WI38 (cell line): ENCODE measurements around the gene DCXR.

Experiments used
- H3K4me3 ChIP-seq: 2 replicates; pipeline ENCODE4 v1.5.1; 2011; ENCODE audit warnings: low read depth, mild to moderate bottlenecking, control low read depth, low read length
- TF ChIP-seq, protein P1 (sequence below): IDR thresholded peaks from 2 replicates; pipeline ENCODE4 v1.5.1; 2012; ENCODE audit warnings: low read depth, mild to moderate bottlenecking, control low read depth, low read length

Gene DCXR

DNA sequence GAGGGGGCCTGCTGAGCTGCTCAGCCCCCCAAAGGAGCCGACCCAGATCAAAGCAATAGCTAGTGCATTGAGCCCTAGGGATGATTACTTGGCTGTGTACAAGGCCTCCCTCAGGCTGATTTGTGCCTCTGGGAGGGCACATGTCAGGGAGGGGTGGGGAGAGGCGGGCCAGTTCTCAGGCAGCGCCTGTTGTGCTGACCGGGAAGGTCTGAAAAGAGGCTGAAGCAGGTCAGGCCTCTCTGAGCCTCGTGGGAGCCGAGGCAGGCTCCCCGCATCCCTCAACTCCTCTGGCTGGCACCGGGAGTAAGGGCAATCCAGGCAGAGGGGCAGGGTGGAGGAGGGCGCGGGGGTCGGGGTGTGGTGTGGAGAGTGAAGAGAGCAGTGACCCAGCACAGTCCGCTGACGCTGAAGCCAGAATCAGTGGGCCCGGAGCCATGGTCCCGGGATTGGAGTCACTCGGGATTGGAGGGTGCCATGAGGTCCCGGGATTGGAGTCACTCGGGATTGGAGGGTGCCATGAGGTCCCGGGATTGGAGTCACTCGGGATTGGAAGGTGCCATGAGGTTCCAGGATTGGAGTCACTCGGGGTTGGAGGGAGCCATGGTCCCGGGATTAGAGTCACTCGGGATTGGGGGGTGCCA, 3.0 kb downstream of the DCXR start:
- TF ChIP-seq, protein P1, sequence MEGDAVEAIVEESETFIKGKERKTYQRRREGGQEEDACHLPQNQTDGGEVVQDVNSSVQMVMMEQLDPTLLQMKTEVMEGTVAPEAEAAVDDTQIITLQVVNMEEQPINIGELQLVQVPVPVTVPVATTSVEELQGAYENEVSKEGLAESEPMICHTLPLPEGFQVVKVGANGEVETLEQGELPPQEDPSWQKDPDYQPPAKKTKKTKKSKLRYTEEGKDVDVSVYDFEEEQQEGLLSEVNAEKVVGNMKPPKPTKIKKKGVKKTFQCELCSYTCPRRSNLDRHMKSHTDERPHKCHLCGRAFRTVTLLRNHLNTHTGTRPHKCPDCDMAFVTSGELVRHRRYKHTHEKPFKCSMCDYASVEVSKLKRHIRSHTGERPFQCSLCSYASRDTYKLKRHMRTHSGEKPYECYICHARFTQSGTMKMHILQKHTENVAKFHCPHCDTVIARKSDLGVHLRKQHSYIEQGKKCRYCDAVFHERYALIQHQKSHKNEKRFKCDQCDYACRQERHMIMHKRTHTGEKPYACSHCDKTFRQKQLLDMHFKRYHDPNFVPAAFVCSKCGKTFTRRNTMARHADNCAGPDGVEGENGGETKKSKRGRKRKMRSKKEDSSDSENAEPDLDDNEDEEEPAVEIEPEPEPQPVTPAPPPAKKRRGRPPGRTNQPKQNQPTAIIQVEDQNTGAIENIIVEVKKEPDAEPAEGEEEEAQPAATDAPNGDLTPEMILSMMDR: no peak

GRCh38 chr17:82033359-82034085, 4.0 kb downstream of the DCXR start:
- TF ChIP-seq, protein P1: no peak
- no peak overlapping the region for H3K4me3 ChIP-seq

More for the DNA sequence above, 3.0 kb downstream of the DCXR start:
- H3K4me3 ChIP-seq: no peak overlapping the region

DNA sequence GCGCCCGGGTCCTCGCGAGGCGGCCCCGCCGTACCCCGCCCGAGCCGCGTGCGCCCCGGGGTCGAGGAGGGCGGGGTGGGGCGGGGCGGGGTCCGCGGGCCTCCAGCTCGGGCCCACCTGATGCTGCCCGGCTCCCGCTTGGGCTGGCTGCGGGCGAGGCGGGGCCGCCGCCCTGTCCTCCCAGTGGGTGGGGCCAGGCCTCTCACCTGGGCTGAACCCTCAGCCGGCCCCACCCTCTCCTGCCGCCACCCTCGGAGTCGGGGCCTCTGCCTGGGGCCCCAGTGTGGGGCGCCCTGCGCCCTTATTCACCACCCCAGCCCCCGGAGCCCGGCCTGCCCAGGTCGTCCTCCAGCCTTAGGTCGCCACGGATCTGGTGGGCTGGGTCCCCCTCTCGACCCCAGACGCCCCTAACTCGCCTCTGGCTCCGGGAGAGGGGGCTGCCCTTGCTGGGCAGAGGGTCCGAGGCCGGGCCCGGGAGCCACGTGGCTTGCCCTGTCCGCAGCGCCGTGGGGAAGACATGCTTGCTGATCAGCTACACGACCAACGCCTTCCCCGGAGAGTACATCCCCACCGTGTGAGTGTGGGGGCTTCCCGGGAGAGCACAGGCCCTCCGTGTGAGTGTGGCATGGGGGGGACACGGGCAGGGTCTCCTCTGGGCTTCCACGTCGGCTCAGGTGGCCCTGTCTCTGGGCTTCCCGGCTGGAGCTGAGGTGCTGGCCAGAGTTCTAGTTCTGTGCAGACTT, 5.4 kb downstream of the DCXR start:
- H3K4me3 ChIP-seq: peak overlapping the region; percentile 50
- TF ChIP-seq, protein P1: no peak

DNA sequence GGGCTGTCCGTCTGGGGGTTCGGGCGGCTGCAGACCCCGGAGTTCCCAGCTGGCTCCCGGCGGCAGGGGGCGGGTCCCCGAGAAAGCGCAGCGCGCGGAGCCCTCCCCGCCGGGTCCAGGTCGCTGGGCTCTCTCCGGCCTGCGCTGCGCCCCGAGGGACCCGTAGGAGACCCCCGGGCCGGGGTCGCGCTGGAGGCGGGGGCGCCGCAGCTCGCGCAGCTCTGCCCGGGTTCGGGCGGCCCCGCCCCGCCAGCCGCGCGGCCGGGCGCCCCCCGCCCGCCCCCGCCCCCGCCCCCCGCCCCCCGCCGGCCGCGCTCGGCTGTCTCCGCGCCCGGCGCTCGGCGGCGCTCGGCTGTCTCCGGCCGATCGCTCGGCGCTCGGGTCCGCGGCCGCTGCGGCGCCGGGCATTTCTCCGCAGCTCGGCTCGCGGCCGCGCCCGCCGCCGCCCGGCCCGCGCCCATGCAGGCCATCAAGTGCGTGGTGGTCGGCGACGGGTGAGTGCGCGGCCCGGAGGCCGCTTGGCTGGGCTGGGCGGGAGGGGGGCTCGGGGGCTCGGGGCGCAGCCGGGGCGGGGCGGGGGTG, 6.1 kb downstream of the DCXR start, which contains the start of gene RAC3:
Gene RAC3, plus strand, starts transcription at position 376 of the 582 bp plus-strand sequence. Its CDS starts 84 bp downstream, at position 460.
- peak within 1 kb of the TSS; percentile 54 for H3K4me3 ChIP-seq
- TF ChIP-seq, protein P1: no peak

- peak overlapping the region; percentile 54 for H3K4me3 ChIP-seq
- TF ChIP-seq, protein P1: peak; percentile 20; the same call in 1 of the 2 replicates
Measured at GRCh38 chr17:82030470-82031302, 6.8 kb downstream of the DCXR start.

GRCh38 chr17:82029990-82030469, 7.5 kb downstream of the DCXR start:
- no peak overlapping the region for H3K4me3 ChIP-seq
- TF ChIP-seq, protein P1: no peak
